GM20000 (cell line): Measurements from ENCODE around the gene DPH1.

Experiments used
- DNase-seq: peaks from one replicate; pipeline ENCODE4 v3.0.0; 2012; ENCODE audit warnings: low spot score
- CTCF ChIP-seq: IDR thresholded peaks from 2 replicates; pipeline ENCODE4 v1.5.1; 2012; ENCODE audit warnings: mild to moderate bottlenecking, control low read depth; ENCODE audit errors: extremely low read depth, missing control alignments

The DPH1 gene

GRCh38 chr17:2071455-2072281, 41.7 kb downstream of the DPH1 start:
- no peak for DNase-seq
- no peak for TF ChIP-seq CTCF

- DNase-seq = no peak
- TF ChIP-seq CTCF = no peak
Measured at GRCh38 chr17:2074919-2075318, 45.0 kb downstream of the DPH1 start.

- DNase-seq = peak; percentile 53
- TF ChIP-seq CTCF = no peak
Measured at GRCh38 chr17:2075336-2076086, 45.6 kb downstream of the DPH1 start.

GRCh38 chr17:2076087-2076984, 46.4 kb downstream of the DPH1 start:
- no peak for DNase-seq
- no peak for TF ChIP-seq CTCF

- no peak for DNase-seq
- no peak for TF ChIP-seq CTCF
Measured at GRCh38 chr17:2077040-2077439, 47.1 kb downstream of the DPH1 start.

- TF ChIP-seq CTCF = no peak
- no peak for DNase-seq
Measured at GRCh38 chr17:2081564-2081963, 51.6 kb downstream of the DPH1 start.
